Right hindlimb (tissue), 1 donor: Measurements from ENCODE around the gene HDAC11.
A peak's percentile ranks its signal among the peaks of the same experiment; 100 is the strongest.

Experiments
- DNase-seq: peaks from one replicate; pipeline ENCODE4 v3.0.0-alpha.2; 2018

Gene HDAC11

GRCh38 chr3:13526626-13526949 is 46.5 kb downstream of the HDAC11 start:
- DNase-seq: no peak

GRCh38 chr3:13528217-13528867 is 48.2 kb downstream of the HDAC11 start:
- DNase-seq: peak; percentile 41

- DNase-seq: no peak
Measured at GRCh38 chr3:13529196-13530112, 49.3 kb downstream of the HDAC11 start.

DNA sequence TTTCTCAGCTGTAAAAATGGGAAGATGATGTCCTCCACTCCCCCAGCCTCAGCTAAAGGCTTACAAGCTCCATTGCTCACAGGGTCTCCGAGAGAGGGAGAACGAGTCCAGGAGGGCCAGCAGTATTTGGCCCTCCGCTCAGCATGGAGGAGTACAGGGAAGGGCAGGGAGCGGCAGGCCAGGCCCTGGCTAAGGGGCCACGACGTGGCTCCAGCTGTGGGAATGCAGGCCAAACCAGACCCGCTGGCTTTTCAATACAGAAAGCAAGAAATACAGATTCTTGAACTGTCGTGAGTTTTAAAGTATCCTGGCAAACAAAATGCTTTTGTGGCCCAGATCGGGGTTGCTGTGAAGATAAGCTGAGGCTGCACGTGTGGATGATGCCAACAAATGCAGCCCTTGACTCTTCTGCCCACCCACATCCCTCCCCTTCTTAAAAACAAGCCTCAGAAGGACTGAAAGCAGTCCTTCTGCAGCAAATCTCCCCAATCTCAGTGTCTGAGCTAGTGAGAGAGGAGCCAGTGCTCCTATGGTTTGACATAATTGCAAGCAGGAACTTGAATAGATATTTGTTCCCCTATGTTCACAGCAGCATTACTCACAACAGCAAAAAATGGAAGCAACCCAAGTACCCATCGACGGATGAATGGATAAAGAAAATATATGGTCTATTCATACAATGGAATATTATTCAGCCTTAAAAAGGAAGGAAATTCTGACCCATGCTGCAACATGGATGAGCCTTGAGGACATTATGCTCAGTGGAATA is 50.3 kb downstream of the HDAC11 start:
- DNase-seq: no peak

DNA sequence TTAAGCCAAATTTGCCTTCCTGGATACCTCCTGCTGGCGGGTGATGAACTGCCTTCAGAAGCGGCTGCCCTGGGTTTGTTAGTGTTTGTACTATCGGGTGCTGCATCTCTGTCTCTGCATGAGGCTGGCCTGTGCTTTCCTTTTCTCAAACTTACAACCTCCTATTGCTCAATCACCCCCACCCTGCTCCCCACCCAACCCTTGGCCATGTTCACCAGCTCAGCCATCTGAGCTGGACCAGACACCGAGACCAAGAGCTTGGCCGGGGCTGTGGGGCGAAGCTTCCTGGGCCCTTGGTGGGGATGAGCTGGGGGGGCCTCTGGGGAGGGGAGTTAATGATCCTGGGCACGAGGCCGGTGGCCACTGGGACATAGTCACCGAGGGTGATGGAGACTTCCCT is 52.0 kb downstream of the HDAC11 start:
- DNase-seq: peak; percentile 19

DNA sequence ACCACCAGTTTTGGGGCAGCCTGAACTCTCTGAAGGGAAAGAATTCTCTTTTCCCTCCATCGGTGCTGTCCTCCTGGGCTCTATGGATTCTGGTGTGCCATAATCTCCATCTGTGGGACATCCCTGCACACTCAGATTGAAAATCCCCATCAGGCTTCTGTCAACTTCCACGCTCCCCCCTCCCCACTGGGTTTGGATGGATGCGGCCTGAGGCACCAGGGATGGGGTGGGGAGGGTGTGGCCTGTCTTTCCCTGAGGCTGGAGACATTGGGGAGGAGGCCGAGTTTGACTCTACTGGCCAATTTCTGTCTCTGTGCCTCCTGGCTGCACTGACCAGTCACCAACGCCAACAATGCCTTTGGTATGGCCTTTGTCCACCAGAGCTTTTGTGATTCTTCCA is 52.5 kb downstream of the HDAC11 start:
- peak; percentile 13 for DNase-seq

- no peak for DNase-seq
Measured at GRCh38 chr3:13533885-13534301, 53.8 kb downstream of the HDAC11 start.

- peak; percentile 26 for DNase-seq
Measured at GRCh38 chr3:13535526-13535875, 55.4 kb downstream of the HDAC11 start.

DNA sequence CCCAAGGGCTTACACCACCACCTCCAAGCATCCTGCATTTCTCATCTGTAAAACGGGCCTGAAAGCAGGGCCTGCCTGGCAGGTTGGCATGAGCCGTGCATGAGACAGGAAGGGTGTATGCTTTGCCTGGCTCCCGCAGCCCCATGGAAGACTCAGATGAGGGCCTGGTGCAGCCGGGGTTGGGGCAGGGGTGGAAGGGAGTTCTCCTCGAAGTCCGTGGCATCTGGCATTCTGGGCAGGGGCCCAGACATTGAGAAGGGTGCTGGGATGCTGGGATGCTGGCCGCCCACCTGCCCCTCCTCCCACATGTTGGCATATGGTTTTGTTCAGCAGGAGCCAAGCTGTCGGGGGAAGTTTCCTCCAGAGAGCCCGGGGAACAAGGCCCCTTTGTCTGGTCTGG is 55.8 kb downstream of the HDAC11 start:
- DNase-seq: peak; percentile 61

DNA sequence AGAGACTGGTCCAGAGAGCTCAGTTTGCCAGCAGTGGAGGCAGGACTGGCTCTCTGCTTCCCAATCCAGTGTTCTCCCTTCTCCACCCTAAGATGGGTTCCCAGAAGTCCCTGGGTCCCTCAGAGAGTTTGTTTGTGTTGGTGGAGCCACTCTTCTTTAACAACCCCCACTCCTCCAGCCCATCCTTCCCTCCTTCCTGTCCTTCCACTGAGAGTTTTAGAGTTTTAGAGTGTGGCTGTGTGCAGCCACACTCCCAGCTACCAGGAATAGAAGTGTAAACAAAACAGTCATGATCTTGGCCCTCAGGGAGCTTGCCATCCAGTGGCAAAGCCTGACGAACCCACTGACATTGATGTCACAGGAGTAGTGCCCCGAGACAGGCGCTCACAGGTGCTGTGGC is 56.3 kb downstream of the HDAC11 start:
- peak; percentile 15 for DNase-seq

- peak; percentile 40 for DNase-seq
Measured at GRCh38 chr3:13536832-13537231, 56.7 kb downstream of the HDAC11 start.

GRCh38 chr3:13537244-13537908 is 57.3 kb downstream of the HDAC11 start:
- DNase-seq: no peak

DNA sequence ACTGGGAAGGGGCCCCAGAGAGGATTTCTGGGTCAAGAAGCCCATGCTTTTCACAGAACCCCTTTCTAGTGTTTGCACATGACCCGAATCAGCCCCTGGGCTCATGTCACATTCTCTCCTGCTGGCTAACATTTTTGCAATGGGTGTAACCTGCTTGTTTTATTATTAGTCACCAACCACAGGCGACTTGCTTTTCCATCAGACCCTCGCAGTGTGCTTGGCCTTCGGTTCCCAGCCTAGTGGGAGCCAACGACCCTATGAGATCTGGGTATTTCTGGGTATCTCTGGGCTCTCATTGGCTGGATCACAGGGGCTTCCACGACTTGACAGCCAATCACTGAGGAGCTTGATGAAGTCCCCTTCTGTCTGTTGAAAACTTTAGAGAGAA is 57.8 kb downstream of the HDAC11 start:
- peak; percentile 19 for DNase-seq

- no peak for DNase-seq
Measured at GRCh38 chr3:13538520-13539291, 58.6 kb downstream of the HDAC11 start.

- no peak for DNase-seq
Measured at GRCh38 chr3:13539292-13539638, 59.2 kb downstream of the HDAC11 start.

DNA sequence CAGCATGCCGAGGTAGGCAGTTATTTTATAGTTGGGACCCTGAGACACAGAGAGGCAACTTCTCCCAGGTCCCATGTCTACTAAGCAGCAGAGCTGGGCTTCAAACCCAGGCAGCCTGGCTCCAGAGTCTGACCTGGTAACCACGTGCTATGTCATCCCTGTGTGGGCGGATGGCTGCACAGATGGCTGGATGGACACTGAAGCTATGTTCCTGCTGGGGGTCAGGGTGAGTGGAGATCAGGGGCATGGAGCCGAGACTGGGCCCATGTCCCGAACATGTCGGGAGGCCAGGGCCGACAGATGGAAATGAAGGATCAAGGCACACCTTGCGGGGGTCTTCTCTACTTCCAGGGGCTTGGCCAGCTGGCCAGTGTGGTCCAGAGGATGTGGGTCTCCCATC is 59.6 kb downstream of the HDAC11 start:
- DNase-seq: no peak

DNA sequence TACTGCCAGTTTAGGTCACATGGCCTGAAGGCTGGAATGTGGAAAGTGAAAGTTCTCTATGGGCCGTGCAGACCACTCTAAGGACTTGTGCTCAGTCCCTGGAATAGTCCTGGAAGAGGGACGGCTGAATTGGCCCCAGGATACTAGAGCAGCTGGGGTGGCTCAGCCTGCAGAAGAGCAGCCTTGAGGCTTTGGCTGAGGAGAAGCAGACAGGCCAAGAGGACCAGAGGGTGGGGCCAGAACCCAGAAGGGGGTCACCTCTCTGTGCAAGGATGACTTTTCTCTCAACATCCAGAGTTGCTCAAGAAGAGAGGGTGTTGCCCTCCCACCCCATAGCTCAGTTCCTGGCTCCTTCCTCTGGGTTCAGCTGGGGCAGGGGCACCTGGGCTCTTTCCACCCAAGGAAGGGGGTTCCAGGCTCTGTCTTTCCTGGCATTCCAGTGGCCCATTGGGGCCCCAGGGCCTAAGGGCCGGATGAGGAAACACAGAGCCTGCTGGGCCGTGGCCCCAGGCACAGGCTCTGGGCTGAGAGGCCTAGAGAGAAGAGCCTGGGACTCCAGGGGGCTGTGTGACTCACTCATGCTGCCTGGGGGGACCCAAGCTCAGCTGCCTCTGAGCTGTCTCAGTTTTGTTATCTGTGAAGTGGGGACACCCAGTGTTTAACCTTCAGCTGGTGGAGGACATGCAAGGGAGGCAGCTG is 60.3 kb downstream of the HDAC11 start:
- no peak for DNase-seq

- no peak for DNase-seq
Measured at GRCh38 chr3:13541691-13542090, 61.6 kb downstream of the HDAC11 start.

- DNase-seq: no peak
Measured at GRCh38 chr3:13542142-13542541, 62.0 kb downstream of the HDAC11 start.

- no peak for DNase-seq
Measured at GRCh38 chr3:13543253-13543652, 63.1 kb downstream of the HDAC11 start.

- DNase-seq: no peak
Measured at GRCh38 chr3:13544293-13544831, 64.3 kb downstream of the HDAC11 start.
